HEK293 (cell line): ENCODE results near the gene HMGB1.

Experiments used
- BCL11A ChIP-seq: fragments of 450-650 bp; formaldehyde crosslinking; IDR thresholded peaks from 2 replicates; pipeline ENCODE4 v1.5.1; 2016; ENCODE audit warnings: low read depth, missing biosample characterization, missing genetic modification characterization
- CTCF ChIP-seq: fragments of 450-650 bp; formaldehyde crosslinking; IDR thresholded peaks from 2 replicates; pipeline ENCODE4 v1.5.1; 2016; ENCODE audit warnings: missing biosample characterization, missing genetic modification characterization
- EGR2 ChIP-seq: fragments of 450-650 bp; formaldehyde crosslinking; IDR thresholded peaks from 2 replicates; pipeline ENCODE4 v1.5.1; 2016; ENCODE audit warnings: low read depth, missing biosample characterization, missing genetic modification characterization
- IKZF3 ChIP-seq: fragments of 450-650 bp; IDR thresholded peaks from 2 replicates; pipeline ENCODE4 v1.5.0; 2018; ENCODE audit warnings: missing biosample characterization, mild to moderate bottlenecking, missing genetic modification characterization, moderate library complexity
- KLF9 ChIP-seq: fragments of 450-650 bp; formaldehyde crosslinking; IDR thresholded peaks from 2 replicates; pipeline ENCODE4 v1.5.1; 2016; ENCODE audit warnings: missing biosample characterization, missing genetic modification characterization, low read depth
- OSR2 ChIP-seq: fragments of 450-650 bp; formaldehyde crosslinking; IDR thresholded peaks from 2 replicates; pipeline ENCODE4 v1.5.1; 2016; ENCODE audit warnings: missing biosample characterization, missing genetic modification characterization
- OVOL3 ChIP-seq: fragments of 450-650 bp; formaldehyde crosslinking; IDR thresholded peaks from 2 replicates; pipeline ENCODE4 v1.5.1; 2016; ENCODE audit warnings: missing biosample characterization, missing genetic modification characterization
- PRDM1 ChIP-seq: fragments of 450-650 bp; formaldehyde crosslinking; IDR thresholded peaks from 2 replicates; pipeline ENCODE4; 2016; ENCODE audit warnings: missing biosample characterization, missing genetic modification characterization
- PRDM2 ChIP-seq: fragments of 450-650 bp; formaldehyde crosslinking; IDR thresholded peaks from 2 replicates; pipeline ENCODE4 v1.5.1; 2016; ENCODE audit warnings: missing biosample characterization, missing genetic modification characterization, borderline replicate concordance
- PRDM4 ChIP-seq: fragments of 450-650 bp; formaldehyde crosslinking; IDR thresholded peaks from 2 replicates; pipeline ENCODE4 v1.5.1; 2017; ENCODE audit warnings: missing biosample characterization, missing genetic modification characterization
- RBAK ChIP-seq: fragments of 450-650 bp; formaldehyde crosslinking; IDR thresholded peaks from 2 replicates; pipeline ENCODE4 v1.5.1; 2016; ENCODE audit warnings: missing biosample characterization, missing genetic modification characterization
- SCRT1 ChIP-seq: fragments of 450-650 bp; formaldehyde crosslinking; IDR thresholded peaks from 2 replicates; pipeline ENCODE4 v1.5.1; 2016; ENCODE audit warnings: missing biosample characterization, missing genetic modification characterization, borderline replicate concordance
- ZBTB1 ChIP-seq: fragments of 450-650 bp; formaldehyde crosslinking; IDR thresholded peaks from 2 replicates; pipeline ENCODE4 v1.5.1; 2016; ENCODE audit warnings: missing biosample characterization, missing genetic modification characterization
- ZBTB11 ChIP-seq: fragments of 450-650 bp; formaldehyde crosslinking; conservative IDR thresholded peaks from 2 replicates; pipeline ENCODE4 v1.5.1; 2016; ENCODE audit warnings: low read depth, missing biosample characterization, missing genetic modification characterization
- ZEB2 ChIP-seq: fragments of 450-650 bp; formaldehyde crosslinking; IDR thresholded peaks from 2 replicates; pipeline ENCODE4 v1.5.1; 2016; ENCODE audit warnings: missing biosample characterization, missing genetic modification characterization
- ZNF174 ChIP-seq: fragments of 450-650 bp; formaldehyde crosslinking; IDR thresholded peaks from 2 replicates; pipeline ENCODE4 v1.5.0; 2017; ENCODE audit warnings: missing biosample characterization, mild to moderate bottlenecking, missing genetic modification characterization
- ZNF184 ChIP-seq: fragments of 450-650 bp; IDR thresholded peaks from 2 replicates; pipeline ENCODE4 v1.5.1; 2018; ENCODE audit warnings: missing biosample characterization, mild to moderate bottlenecking, missing genetic modification characterization
- ZNF248 ChIP-seq: fragments of 450-650 bp; formaldehyde crosslinking; IDR thresholded peaks from 2 replicates; pipeline ENCODE4 v1.5.1; 2017; ENCODE audit warnings: missing biosample characterization, missing genetic modification characterization
- ZNF426 ChIP-seq: fragments of 450-650 bp; formaldehyde crosslinking; IDR thresholded peaks from 2 replicates; pipeline ENCODE4 v1.5.1; 2017; ENCODE audit warnings: missing biosample characterization, missing genetic modification characterization, mild to moderate bottlenecking, inconsistent platforms, moderate library complexity
- ZNF510 ChIP-seq: fragments of 450-650 bp; formaldehyde crosslinking; IDR thresholded peaks from 2 replicates; pipeline ENCODE4 v1.5.1; 2018; ENCODE audit warnings: mild to moderate bottlenecking, missing genetic modification characterization, missing biosample characterization; ENCODE audit not compliant: insufficient replicate concordance
- ZNF658 ChIP-seq: fragments of 450-650 bp; formaldehyde crosslinking; IDR thresholded peaks from 2 replicates; pipeline ENCODE4; 2016; ENCODE audit warnings: missing biosample characterization, missing genetic modification characterization
- ZNF785 ChIP-seq: fragments of 450-650 bp; formaldehyde crosslinking; IDR thresholded peaks from 2 replicates; pipeline ENCODE4 v1.5.1; 2016; ENCODE audit warnings: missing biosample characterization, missing genetic modification characterization
- ZSCAN5A ChIP-seq: fragments of 450-650 bp; formaldehyde crosslinking; IDR thresholded peaks from 2 replicates; pipeline ENCODE4 v1.5.1; 2016; ENCODE audit warnings: missing biosample characterization, missing genetic modification characterization

Gene HMGB1

GRCh38 chr13:30421093-30422053 lies 44.4 kb downstream of the HMGB1 start (continued):
- no peak for TF ChIP-seq ZSCAN5A (tag by site-specific recombination)
- no peak for TF ChIP-seq ZNF658 (tag by site-specific recombination)
- TF ChIP-seq ZNF426, result no peak
- no peak for TF ChIP-seq OSR2
- no peak for TF ChIP-seq OVOL3
- no peak for TF ChIP-seq CTCF
- TF ChIP-seq PRDM1 (tag by site-specific recombination), result no peak
- TF ChIP-seq ZNF510 (tag by site-specific recombination), result no peak
- no peak for TF ChIP-seq ZBTB11 (tag by site-specific recombination)
- peak; percentile 79 for TF ChIP-seq IKZF3
- no peak for TF ChIP-seq KLF9
- no peak for TF ChIP-seq BCL11A
- TF ChIP-seq ZBTB1 (tag by site-specific recombination), result no peak
- TF ChIP-seq RBAK (tag by site-specific recombination), result no peak
- peak; percentile 78 for TF ChIP-seq EGR2 (tag by site-specific recombination)
- no peak for TF ChIP-seq ZNF184
- TF ChIP-seq ZNF248, result no peak
- TF ChIP-seq SCRT1, result no peak
- no peak for TF ChIP-seq ZNF174 (tag by site-specific recombination)
- 0 out of 2 replicates have a peak, but pooled peaks have one; percentile 12 for TF ChIP-seq ZEB2
- TF ChIP-seq PRDM4 (tag by site-specific recombination), result no peak
- no peak for TF ChIP-seq PRDM2 (tag by site-specific recombination)
- TF ChIP-seq ZNF785 (tag by site-specific recombination), result no peak
